Hepatocyte (in vitro differentiated cells): ENCODE results near the gene CD40. TPM values are rescaled to one million over a fixed set of nuclear protein-coding genes. Genes with fewer than 3 reads are reported as not detected.

Experiments
- DNase-seq: peaks from one replicate; pipeline ENCODE4 v3.0.0-alpha.2; 2016; ENCODE audit warnings: low spot score
- H2AFZ ChIP-seq: fragments of 200-600 bp; sonication (generic); 2 replicates; pipeline ENCODE4 v1.6.0; 2016; ENCODE audit warnings: antibody characterized with exemption, mild to moderate bottlenecking
- H3K27ac ChIP-seq: fragments of 200-600 bp; sonication (generic); 2 replicates; pipeline ENCODE4 v1.5.1; 2016; ENCODE audit warnings: mild to moderate bottlenecking
- H3K27me3 ChIP-seq: fragments of 200-600 bp; sonication (generic); 2 replicates; pipeline ENCODE4 v1.6.1; 2016
- H3K36me3 ChIP-seq: fragments of 200-600 bp; sonication (generic); replicated peaks from 2 replicates; pipeline ENCODE4 v1.5.1; 2016; ENCODE audit warnings: low read depth; ENCODE audit not compliant: insufficient read depth
- H3K4me1 ChIP-seq: fragments of 200-600 bp; sonication (generic); 2 replicates; pipeline ENCODE4 v1.5.1; 2016; ENCODE audit warnings: mild to moderate bottlenecking, moderate library complexity; ENCODE audit not compliant: insufficient read depth
- H3K4me2 ChIP-seq: fragments of 200-600 bp; sonication (generic); 2 replicates; pipeline ENCODE4 v1.6.0; 2016
- H3K4me3 ChIP-seq: fragments of 200-600 bp; sonication (generic); 2 replicates; pipeline ENCODE4 v1.5.1; 2016; ENCODE audit warnings: mild to moderate bottlenecking
- H3K79me2 ChIP-seq: fragments of 200-600 bp; sonication (generic); 2 replicates; pipeline ENCODE4 v1.6.0; 2017; ENCODE audit warnings: mild to moderate bottlenecking
- H3K9me2 ChIP-seq: fragments of 200-600 bp; sonication (generic); replicated peaks from 2 replicates; pipeline ENCODE4 v1.6.0; 2017; ENCODE audit warnings: mild to moderate bottlenecking; ENCODE audit not compliant: insufficient read depth
- H3K9me3 ChIP-seq: fragments of 200-600 bp; sonication (generic); 2 replicates; pipeline ENCODE4 v1.5.1; 2016; ENCODE audit warnings: low read depth, mild to moderate bottlenecking
- H4K20me1 ChIP-seq: fragments of 200-600 bp; sonication (generic); 2 replicates; pipeline ENCODE4 v1.6.0; 2016; ENCODE audit warnings: mild to moderate bottlenecking; ENCODE audit not compliant: insufficient read depth, poor library complexity, severe bottlenecking
- CTCF ChIP-seq: fragments of 200-600 bp; sonication (generic); IDR thresholded peaks from 2 replicates; pipeline ENCODE4 v1.5.1; 2016; ENCODE audit warnings: antibody characterized with exemption, mild to moderate bottlenecking; ENCODE audit not compliant: poor library complexity
- EZH2 ChIP-seq: fragments of 200-600 bp; sonication (generic); IDR thresholded peaks from 2 replicates; pipeline ENCODE4 v1.6.1; 2016; ENCODE audit warnings: antibody characterized with exemption, mild to moderate bottlenecking, borderline replicate concordance
- EZH2phosphoT487 ChIP-seq: fragments of 200-600 bp; sonication (generic); IDR thresholded peaks from one replicate; pipeline ENCODE4 v1.6.1; 2018; ENCODE audit warnings: antibody characterized with exemption, mild to moderate bottlenecking, low read depth, moderate library complexity; ENCODE audit not compliant: unreplicated experiment, severe bottlenecking
- WGBS: methylation state at CpG from one replicate; pipeline ENCODE4 v1.1.6; 2016; ENCODE audit warnings: low lambda C conversion rate; ENCODE audit errors: missing lambda C conversion rate; 5-methylcytosine and 5-hydroxymethylcytosine counted together
- polyA plus RNA-seq: library from polyadenylated mRNA; unstranded; fragments of >200 nt; fragmentation: Nextera tagmentation; extraction: Ambion mirVana; gene quantifications from 2 replicates; pipeline ENCODE4 v1.2.1, GENCODE V29; 2016
- total RNA-seq: library from RNA; depleted of rRNA; stranded (reverse); fragments of >200 nt; gene quantifications from 2 replicates; pipeline ENCODE4 v1.2.3, GENCODE V29; 2014

CD40 gene
- total and polyA plus RNA-seq, 2 experiments from 2014 or later, result 3.2 to 8.0 TPM

- no peak overlapping the region for H3K4me2 ChIP-seq
- H3K27me3 ChIP-seq, result no peaks in the 10 kb centered on the region
- peaks cover 61% of the 10 kb centered on the region for H3K79me2 ChIP-seq
- H2AFZ ChIP-seq, result no peak overlapping the region
- no peak for TF ChIP-seq EZH2
- TF ChIP-seq CTCF, result no peak
- TF ChIP-seq EZH2phosphoT487, result no peak
- H3K9me3 ChIP-seq, result no peaks in the 10 kb centered on the region
- no peak overlapping the region for H3K27ac ChIP-seq
- H4K20me1 ChIP-seq, result peaks cover 79% of the 10 kb centered on the region
- no peak overlapping the region for H3K4me3 ChIP-seq
- no peak for DNase-seq
- H3K9me2 ChIP-seq, result no peaks in the 10 kb centered on the region
- 89% methylated on average over 4 of the region's 4 CpGs for WGBS
- no peaks in the 10 kb centered on the region for H3K36me3 ChIP-seq
- no peaks in the 10 kb centered on the region for H3K4me1 ChIP-seq
Measured at GRCh38 chr20:46073024-46073423, 45.1 kb upstream of the CD40 start.

GRCh38 chr20:46073443-46073842 is 44.7 kb upstream of the CD40 start:
- TF ChIP-seq CTCF, result no peak
- TF ChIP-seq EZH2, result no peak
- no peak for TF ChIP-seq EZH2phosphoT487
- Histone ChIP-seq H4K20me1 (peaks cover 79% of the 10 kb centered on the region), H3K9me2 (no peaks in the 10 kb centered on the region), H3K4me2 (no peak overlapping the region), H3K4me3 (no peak overlapping the region), H3K36me3 (no peaks in the 10 kb centered on the region), H3K4me1 (no peaks in the 10 kb centered on the region), H2AFZ (no peak overlapping the region), H3K27ac (no peak overlapping the region), H3K27me3 (no peaks in the 10 kb centered on the region), H3K9me3 (no peaks in the 10 kb centered on the region), H3K79me2 (peaks cover 65% of the 10 kb centered on the region)
- DNase-seq, result no peak
- WGBS, result 72% methylated on average over 3 of the region's 3 CpGs

GRCh38 chr20:46074006-46074405 is 44.1 kb upstream of the CD40 start:
- 71% methylated on average over 3 of the region's 3 CpGs for WGBS
- DNase-seq, result no peak
- Histone ChIP-seq H3K4me3 (no peak overlapping the region), H3K36me3 (no peaks in the 10 kb centered on the region), H3K9me3 (no peaks in the 10 kb centered on the region), H4K20me1 (peaks cover 80% of the 10 kb centered on the region), H3K79me2 (peaks cover 71% of the 10 kb centered on the region), H3K4me2 (no peak overlapping the region), H3K9me2 (no peaks in the 10 kb centered on the region), H3K4me1 (no peaks in the 10 kb centered on the region), H2AFZ (no peak overlapping the region), H3K27ac (no peak overlapping the region), H3K27me3 (no peaks in the 10 kb centered on the region)
- TF ChIP-seq CTCF, result no peak
- TF ChIP-seq EZH2, result no peak
- TF ChIP-seq EZH2phosphoT487, result no peak

- no peak for TF ChIP-seq EZH2phosphoT487
- TF ChIP-seq CTCF, result no peak
- TF ChIP-seq EZH2, result no peak
- Histone ChIP-seq H3K4me1 (no peaks in the 10 kb centered on the region), H3K4me2 (no peak overlapping the region), H3K9me2 (no peaks in the 10 kb centered on the region), H3K27ac (no peak overlapping the region), H3K27me3 (no peaks in the 10 kb centered on the region), H4K20me1 (peaks cover 95% of the 10 kb centered on the region), H3K4me3 (no peak overlapping the region), H2AFZ (no peak overlapping the region), H3K36me3 (no peaks in the 10 kb centered on the region), H3K9me3 (no peaks in the 10 kb centered on the region), H3K79me2 (peaks cover 86% of the 10 kb centered on the region)
- no peak for DNase-seq
- WGBS, result 90% methylated on average over 7 of the region's 7 CpGs
Measured at GRCh38 chr20:46076806-46077205, 41.3 kb upstream of the CD40 start.
